ENCODE measurements around the gene NTSR1. TPM values are rescaled to one million over a fixed set of nuclear protein-coding genes. Genes with fewer than 3 reads are reported as not detected.

The NTSR1 gene
- total and polyA plus RNA-seq, 2 of the 8 experiments (the other 6 are each of a cell fraction or from before 2014, with no cell fraction given), result 0.53 to 0.89 TPM

DNA sequence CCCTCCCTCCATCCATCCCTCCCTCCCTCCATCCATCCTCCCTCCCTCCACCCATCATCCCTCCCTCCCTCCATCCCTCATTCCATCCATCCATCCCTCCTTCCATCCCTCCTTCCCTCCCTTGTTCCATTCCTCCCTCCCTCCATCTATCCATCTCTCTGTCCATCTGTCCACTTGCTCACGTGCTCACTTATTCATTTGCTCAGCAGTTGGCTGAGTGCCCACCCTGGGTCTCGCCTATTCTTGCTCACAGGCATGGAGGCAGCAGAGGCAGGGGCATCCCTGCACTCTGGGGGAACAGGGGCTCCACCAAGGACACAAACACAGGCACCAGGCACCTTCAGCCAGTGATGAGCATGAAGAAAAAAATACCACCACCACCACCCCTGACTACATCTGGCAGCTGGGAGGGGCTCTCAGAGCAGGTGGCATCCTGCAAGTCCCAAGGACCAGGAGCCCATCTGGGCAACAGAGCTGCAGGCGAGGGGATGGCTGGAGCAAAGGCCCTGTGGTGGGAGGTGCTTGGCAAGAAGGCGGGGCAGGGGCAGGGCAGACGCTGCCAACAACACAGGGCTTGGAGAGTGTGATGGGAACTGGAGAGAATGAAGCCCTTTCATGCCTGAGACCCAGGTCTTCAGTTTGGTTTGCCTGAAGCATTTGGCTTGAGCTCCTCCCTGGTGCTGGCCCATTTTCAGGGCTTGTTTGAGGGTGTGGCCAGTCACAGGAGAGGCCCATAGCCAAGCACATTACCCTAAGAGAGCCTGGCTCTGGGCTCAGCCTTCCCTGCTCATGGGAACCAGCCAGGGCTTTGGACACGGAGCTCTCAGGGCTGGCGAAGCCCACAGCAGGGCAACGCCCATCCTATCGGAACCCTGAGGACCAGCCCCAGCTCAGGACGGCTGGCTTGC, 47.4 kb downstream of the NTSR1 start:
- Histone ChIP-seq H2BK12ac (ENCODE audit: low read depth, low read length) (no peak overlapping the region), H3K9ac (replicated peaks in 1 of 4; ENCODE audit: extremely low read depth in 1 of 4, low read depth in 3 of 4, low read length in 3 of 4) (no peak overlapping the region), H3K27ac (ENCODE audit: low read depth, low read length) (no peak overlapping the region), H3K23ac (ENCODE audit: insufficient read length) (no peak overlapping the region), H3K4me1 (replicated peaks in 1 of 4; ENCODE audit: control insufficient read depth in 3 of 4, insufficient read depth in 4 of 4, low read length in 3 of 4) (peaks cover 0 to 10% (median 6%) of the 10 kb centered on the region in 4 experiments; a peak in 5 of 7 replicates), H3K4me2 (ENCODE audit: insufficient read depth in 1 of 2, low read depth in 2 of 2, low read length in 2 of 2) (no peak overlapping the region), H2AFZ (ENCODE audit: low read length) (no peak overlapping the region), H3K18ac (ENCODE audit: extremely low read depth, low read length) (no peak overlapping the region), H4K20me1 (replicated peaks in 1 of 2; ENCODE audit: control insufficient read depth in 1 of 2, insufficient read depth in 2 of 2, low read length in 2 of 2) (no peaks in the 10 kb centered on the region), H2BK120ac (replicated peaks; ENCODE audit: low read depth, low read length) (no peak overlapping the region), H3K9me3 (ENCODE audit: insufficient read depth in 2 of 2, low read depth in 1 of 2, low read length in 1 of 2) (no peaks in the 10 kb centered on the region), H4K5ac (ENCODE audit: insufficient read length, low read depth, low read length) (no peak overlapping the region), H4K91ac (replicated peaks; ENCODE audit: insufficient read length, low read length) (no peak overlapping the region), H3K79me1 (ENCODE audit: low read depth, low read length) (no peaks in the 10 kb centered on the region), H2BK15ac (ENCODE audit: low read length) (no peak overlapping the region), H2BK5ac (ENCODE audit: low read depth, low read length) (no peak overlapping the region), H3K27me3 (replicated peaks in 1 of 4; ENCODE audit: control insufficient read depth in 3 of 4, extremely low read depth in 1 of 4, insufficient read depth in 3 of 4, low read length in 3 of 4) (no peaks in the 10 kb centered on the region; a peak in 2 of 7 replicates), H4K8ac (ENCODE audit: extremely low read depth, insufficient read depth, low read length) (no peak overlapping the region), H3K14ac (ENCODE audit: insufficient read length) (no peak overlapping the region), H3K79me2 (ENCODE audit: control insufficient read depth in 1 of 2, insufficient read depth in 2 of 2, low read length in 2 of 2) (no peaks in the 10 kb centered on the region), H3K4ac (replicated peaks; ENCODE audit: insufficient read length, low read depth, low read length) (no peak overlapping the region), H3K56ac (replicated peaks; ENCODE audit: insufficient read length, low read depth, low read length) (no peak overlapping the region), H2AK5ac (ENCODE audit: low read depth, low read length) (0 out of 2 replicates have a peak overlapping the region, but pooled peaks have one; percentile 40), H3K23me2 (ENCODE audit: low read depth, low read length) (no peaks in the 10 kb centered on the region; the same call in 1 of the 2 replicates), H2BK20ac (ENCODE audit: low read length) (no peak overlapping the region), H3K36me3 (ENCODE audit: control insufficient read depth in 2 of 4, insufficient read depth in 4 of 4, low read length in 3 of 4) (no peaks in the 10 kb centered on the region), H3K4me3 (ENCODE audit: extremely low read depth in 1 of 4, insufficient read depth in 2 of 4, low read depth in 3 of 4, low read length in 4 of 4) (no peak overlapping the region)
- WGBS, 2 experiments (ENCODE audit: extremely low coverage in 1 of 2, insufficient coverage in 1 of 2, insufficient read length in 1 of 2, insufficient replicate concordance in 2 of 2, low coverage in 1 of 2, low lambda C conversion rate in 2 of 2, missing lambda C conversion rate in 1 of 2), result 65% methylated on average over 10 of the region's 10 CpGs; no CpG with 5 or more reads in 1 of the 2 experiments
- POLR2A ChIA-PET (ENCODE audit: partially characterized antibody), result no interaction called here
- no peak for DNase-seq (ENCODE audit: low read depth in 1 of 2, low spot score in 2 of 2)
- CTCF ChIA-PET (ENCODE audit: partially characterized antibody), result interaction anchor here (0.6 to 1.1 kb wide), 2 partner anchors 49 to 1229 kb away, joined by 3 to 4 read pairs; no protein-coding TSS in a partner anchor
- FAIRE-seq, result no peak
- TF ChIP-seq SP1 (IDR thresholded peaks at IDR 0.05; ENCODE audit: low read depth, low read length) (no peak), EZH2 (IDR thresholded peaks at IDR 0.05; ENCODE audit: low read depth, low read length, severe bottlenecking) (no peak), KDM1A (IDR thresholded peaks at IDR 0.05; ENCODE audit: borderline replicate concordance, low read length) (0 out of 2 replicates have a peak, but pooled peaks have one; percentile 10)
